GM03348 (cell line): Measurements from ENCODE around the gene GALNS.
A peak's percentile ranks its signal among the peaks of the same experiment; 100 is the strongest.

ENCODE experiments used
- DNase-seq: peaks from one replicate; pipeline ENCODE4 v3.0.0; 2012; ENCODE audit warnings: low spot score

The GALNS gene

DNA sequence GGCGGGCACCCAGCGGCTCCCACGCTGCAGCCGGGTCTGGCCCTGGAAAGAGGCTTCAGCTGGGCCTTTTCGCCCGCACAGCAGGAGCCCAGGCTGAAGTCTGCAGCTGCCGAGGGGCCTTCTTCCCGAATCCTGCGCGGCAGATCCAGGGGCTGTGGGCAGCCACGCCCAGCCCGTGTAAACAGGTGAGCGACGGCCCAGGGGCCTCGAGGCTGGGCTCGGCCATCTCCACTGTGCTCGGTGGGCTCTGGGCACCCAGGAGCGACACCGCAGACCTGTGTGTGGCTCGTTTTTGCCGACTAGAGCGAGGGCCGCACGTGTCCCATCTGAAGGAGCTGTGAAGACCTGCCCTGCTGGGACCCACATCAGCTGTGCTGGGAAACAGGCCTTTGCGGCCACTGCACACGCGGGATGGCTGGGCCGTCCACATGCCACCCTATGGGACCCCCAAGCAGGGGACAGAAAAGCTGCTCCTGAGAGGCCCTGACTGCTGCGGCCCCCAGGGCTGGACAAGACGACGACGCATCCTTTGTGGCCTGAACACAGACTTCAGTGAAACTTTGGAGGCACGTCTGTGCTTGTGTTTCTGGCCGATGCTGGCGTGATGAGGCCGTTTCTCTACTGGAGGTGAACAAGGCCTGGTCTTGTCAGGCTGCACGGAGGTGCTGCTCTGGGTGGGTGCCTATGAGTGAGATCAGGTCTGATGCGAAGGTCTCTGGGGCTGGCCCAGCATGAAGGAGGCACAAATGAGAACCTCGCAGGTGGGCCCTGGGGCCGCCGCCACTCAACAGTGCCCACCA is 39.8 kb downstream of the GALNS start:
- no peak for DNase-seq

DNA sequence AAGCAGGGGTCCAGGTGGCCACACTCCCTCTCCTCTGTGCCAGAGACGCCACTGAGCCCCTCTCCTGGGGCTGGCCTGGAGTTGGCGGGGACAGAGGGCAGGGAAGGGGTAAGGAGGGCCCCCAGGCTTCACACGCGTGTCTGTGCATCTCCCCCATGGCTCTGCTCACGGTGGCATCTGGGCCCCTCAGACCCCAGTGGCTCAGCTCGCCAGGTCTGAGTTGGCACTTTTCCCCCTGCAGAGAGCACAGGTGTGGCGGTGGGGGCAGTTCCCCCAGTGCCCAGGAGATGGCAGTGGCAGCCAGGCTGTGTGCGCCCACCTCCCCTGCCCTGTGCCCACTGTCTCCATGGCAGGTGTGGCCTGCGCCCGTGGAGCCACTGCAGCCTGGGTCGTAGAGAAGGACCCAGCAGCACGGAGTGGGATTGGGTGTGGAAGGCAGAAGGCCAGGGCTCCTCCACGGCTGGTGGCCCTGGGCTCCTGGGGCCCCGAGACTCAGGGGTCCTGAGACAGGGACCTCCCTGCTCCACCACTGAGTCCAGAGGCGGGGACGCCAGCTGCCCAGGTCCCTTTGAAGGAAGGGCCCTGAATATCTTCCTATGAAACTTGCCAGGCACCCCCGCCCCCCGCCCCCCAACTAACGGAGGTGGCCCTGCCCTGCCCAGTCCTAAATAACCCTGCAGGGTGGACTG is 40.7 kb downstream of the GALNS start:
- peak; percentile 35 for DNase-seq

DNA sequence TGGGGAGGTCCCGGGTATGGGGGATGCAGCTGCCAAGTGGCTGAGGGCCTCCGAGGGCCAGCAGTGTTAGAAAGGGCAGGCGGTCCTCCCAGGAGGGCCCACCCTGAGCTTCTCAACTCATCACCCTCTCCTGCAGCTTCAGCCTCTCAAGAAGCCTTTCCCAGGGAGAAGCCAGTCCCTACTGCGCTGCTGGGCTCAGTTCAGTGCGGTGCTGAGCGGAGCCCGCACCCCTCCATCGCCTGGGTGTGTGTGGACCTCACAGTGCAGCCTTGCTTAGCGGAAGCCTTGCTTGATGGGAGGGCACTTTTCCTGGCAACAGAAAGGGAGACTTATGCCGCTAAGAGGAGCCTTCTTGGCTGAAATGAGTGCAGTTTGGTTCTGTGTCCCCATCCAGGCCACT is 41.5 kb downstream of the GALNS start:
- DNase-seq, result no peak

DNA sequence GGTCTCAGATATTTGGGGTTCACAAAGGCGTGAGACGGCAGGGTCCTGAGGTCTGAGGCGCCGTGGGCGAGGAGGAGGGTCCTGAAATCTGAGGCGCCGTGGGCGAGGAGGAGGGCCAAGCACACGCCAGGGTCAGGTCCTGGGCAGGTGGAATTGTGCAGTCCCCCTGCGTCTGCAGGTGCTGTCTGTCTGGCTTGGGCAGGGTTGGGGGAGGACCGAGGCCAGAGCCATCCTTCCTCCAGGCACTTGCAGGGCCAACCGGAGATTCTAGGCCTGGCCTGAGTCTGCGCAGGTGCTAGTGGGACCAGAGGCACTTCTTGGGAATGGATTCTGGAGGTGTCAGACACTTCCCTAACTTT is 42.6 kb downstream of the GALNS start:
- no peak for DNase-seq

DNA sequence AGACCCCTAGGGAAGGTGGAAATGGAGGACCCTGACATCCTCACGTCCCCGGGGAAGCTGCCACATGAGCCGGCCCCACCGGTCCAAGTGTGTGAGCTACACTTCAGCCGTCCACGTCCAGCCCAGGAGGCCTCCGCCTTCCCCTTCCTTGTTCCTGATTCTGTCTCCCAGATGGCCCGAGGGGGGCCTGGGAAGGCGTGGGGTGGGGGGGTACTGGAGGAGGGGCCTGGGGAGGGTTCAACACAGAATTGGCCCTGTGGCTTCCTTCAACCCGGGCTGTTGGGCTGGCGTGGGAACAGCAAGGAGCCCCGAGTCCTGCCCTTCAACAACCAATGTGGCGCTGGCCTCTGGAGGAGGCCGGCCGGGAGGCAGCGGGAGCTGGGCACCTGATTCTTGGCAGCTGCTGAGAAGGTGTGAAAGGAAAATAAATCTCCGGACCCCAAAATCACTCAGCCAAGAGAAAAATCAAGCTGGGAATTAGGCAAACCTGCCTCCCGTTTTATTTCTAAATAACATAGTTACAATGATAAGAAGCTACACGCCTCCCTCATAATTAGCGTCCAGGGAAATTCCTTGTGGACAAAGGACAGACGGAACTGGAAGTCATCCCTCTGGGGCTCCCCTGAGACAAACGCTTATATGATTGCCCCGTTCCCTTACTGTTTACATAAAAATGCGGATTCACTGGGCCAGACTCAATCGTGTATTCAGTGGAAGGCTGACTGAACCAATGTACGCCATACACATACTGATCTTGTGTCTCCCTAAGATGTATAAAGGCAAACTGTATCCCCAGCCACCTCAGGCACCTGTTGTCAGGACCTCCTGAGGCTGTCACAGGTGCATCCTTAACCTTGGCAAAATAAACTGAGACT is 43.2 kb downstream of the GALNS start:
- DNase-seq, result no peak

DNA sequence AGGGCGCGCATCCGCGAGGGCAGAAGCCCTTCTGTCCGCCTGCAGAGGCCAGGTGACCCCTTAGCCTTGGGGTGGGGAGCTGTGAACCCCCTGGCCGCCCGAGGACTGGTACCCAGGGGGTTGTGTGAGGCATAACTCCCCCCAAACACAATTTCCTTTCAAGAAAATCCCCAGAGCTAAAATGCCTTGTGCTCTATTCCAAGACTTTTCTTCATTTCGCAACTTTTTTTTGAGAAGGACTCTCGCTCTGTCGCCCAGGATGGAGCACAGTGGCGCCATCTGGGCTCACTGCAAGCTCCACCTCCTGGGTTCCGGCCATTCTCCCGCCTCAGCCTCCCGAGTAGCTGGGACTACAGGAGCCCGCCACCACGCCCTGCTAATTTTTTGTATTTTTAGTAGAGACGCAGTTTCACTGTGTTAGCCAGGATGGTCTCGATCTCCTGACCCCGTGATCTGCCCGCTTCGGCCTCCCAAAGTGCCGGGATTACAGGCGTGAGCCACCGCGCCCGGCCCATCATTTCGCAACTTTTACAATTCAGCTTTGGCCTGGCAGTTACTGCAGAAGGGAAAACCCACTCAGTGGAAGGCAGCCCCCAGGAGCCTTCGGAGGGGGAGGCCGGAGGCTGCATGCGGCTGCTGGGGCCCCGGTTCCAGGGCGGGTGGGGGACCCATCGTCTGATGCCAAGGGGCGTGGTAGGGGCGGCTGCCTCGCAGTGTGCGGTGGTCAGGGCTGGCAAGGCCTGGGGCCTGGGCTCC is 44.1 kb downstream of the GALNS start:
- no peak for DNase-seq

DNA sequence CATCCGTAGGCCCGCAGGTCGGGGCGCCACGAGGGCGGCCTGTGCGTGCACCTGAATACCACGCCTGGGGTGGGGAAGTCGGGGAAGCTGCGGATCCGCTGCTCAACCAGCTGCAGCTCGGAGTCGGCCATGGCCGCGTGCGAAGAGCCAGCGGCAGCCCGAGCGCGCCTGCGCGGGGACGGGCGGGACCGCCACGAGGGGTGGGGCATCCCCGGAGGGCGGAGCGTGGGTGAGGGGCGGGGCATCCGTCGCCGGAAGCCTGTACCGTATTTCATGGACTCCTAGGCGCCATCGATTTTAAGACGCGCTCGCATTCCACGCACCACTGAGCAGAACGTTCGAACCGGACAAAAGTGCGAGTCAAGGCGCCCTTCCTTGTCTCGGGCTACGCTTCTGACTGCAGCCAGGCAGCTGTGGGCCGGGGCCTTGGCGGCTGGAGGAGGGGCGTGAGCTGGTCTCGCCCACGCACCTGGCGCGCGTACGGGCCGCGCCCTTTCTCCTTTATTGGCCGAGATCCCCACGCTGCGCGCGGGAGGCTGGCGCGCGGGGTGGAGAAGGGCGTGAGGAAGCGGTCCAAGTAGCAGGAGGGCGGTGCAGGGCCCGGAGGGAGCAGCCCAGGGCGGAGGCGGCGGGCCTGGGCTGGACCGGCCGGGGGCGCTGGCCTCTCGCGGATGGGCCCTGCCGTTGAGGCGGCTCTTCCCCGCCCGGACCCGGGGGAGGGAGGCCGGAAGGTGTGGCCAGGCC is 44.8 kb downstream of the GALNS start, which contains the start of gene APRT:
TSS of gene APRT (minus strand) at position 160 of the 744 bp plus-strand sequence. CDS start at position 131, 29 bp downstream.
- peak; percentile 100 for DNase-seq

DNA sequence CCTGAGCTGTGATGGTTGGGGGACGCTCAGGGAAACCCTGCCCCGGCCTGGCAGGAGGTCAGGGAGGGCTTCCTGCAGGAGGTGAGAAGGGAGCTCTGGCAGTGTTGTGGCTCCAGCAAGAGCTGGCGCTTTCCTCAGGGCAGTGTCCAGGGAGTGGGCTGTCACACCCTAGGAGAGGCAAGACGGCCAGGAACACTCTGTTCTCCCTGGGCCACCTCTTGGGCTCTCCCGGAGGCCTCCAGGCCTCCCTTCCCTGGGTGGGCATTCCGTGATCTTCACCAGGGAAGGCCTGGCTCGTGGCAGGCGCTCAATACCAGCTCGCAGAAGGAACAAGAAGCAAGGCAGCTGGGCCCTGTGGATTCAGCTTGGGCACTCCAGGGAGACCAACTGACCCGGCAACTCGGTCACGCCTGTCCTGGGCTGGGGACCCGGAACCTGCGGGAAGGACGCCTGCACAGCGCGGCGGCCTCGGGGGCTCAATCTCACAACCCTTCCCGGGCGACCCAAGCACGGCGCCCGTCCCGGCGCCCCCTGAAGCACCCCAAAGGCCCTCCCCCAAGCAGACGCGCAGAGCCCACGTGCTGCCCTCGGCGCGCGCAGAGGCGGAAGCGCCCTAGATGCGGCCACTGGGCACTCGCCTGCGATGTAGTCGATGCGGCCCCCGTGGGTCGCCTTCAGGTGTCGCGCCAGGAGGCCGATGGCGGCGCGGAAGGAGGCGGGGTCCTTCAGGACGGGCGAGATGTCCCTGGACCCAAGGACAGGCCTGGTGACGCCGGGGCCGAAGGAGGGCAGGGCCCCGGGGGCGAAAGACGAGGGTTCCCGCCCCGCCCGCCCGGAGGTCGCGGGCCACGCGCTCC is 45.6 kb downstream of the GALNS start:
- peak; percentile 89 for DNase-seq

DNA sequence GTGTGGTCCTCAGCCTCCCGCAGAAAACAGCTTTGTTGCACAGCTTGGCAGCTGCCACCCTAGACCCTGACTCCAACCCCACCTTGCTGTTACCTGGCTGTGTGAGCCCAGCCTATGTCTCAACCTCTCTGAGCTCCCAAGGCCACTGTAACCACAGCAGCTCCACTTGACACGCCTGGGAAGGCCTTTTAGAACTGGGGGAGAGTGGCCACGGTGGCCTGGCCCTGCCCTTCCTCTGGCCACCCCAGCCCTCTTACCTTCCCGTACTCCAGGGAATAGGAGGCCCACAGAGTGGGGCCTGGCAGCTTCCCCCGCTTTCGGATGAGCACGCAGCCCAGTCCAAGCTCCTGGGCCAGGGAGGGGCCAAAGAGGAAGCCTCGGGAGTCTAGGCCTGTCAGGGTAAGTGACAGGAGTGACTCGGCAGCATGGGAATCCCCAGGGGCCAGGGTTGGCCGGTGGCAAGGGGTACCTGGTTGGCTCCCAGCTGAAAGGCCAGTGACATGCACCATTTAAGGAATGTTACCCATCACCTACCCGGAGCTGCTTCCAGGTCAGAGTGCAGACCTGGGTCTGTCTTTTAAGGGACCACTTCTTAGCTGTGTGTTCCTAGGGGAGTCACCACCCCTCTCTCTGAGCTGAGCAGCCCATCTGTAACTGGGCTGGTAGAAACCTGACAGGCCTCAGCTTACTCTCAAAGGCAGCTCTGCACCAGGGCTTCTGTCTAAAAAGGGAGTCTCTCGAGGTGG is 46.4 kb downstream of the GALNS start:
- DNase-seq, result no peak

DNA sequence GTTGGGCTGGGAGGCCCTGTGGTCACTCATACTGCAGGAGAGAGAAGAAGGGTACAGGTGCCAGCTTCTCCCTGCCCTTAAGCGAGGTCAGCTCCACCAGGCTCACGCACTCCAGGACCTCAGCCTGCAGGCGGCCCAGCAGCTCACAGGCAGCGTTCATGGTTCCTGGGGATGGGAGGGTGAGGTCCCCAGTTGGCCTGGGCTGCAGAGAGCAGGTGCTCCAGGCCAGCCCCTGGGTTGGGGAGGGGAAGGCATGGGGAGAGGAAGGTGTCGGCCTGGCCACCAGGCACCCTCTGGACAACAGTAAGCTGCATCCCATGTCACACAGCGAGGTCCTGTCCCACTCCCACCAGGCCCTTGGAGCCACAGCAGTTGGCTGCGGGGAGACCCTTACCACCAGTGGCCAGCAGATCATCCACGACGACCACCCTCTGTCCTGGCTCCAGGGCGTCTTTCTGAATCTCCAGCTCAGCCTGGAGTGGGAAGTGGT is 47.0 kb downstream of the GALNS start:
- no peak for DNase-seq

DNA sequence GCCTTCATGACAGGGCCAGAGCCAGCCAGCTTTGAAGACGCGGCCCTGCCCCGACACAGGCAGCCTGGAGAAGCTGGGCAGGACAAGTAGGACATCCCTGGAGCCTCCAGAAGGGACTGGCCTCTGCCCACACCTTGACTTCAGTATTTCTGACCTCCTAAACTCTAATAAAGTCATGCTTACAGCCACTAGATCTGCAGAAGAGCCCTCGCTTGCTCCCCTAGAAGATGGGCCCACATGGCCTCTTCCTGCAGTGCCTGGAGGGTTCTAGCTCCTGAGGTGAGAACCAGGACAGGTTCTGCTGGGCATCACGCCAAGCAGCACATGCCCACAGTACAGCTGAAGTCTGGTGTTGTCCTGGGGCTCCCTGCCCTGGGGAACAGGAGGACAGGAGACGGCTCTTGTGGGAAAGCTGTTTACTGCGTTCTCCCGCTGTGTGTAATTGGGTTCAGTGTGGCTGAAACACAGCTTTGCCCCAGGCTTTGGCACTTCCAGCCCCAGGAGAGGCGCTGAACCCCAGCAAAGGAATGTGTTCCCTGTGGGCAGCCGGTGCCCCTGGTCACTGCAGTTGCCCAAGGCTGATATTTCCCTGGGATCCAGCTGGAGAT is 47.6 kb downstream of the GALNS start:
- no peak for DNase-seq

DNA sequence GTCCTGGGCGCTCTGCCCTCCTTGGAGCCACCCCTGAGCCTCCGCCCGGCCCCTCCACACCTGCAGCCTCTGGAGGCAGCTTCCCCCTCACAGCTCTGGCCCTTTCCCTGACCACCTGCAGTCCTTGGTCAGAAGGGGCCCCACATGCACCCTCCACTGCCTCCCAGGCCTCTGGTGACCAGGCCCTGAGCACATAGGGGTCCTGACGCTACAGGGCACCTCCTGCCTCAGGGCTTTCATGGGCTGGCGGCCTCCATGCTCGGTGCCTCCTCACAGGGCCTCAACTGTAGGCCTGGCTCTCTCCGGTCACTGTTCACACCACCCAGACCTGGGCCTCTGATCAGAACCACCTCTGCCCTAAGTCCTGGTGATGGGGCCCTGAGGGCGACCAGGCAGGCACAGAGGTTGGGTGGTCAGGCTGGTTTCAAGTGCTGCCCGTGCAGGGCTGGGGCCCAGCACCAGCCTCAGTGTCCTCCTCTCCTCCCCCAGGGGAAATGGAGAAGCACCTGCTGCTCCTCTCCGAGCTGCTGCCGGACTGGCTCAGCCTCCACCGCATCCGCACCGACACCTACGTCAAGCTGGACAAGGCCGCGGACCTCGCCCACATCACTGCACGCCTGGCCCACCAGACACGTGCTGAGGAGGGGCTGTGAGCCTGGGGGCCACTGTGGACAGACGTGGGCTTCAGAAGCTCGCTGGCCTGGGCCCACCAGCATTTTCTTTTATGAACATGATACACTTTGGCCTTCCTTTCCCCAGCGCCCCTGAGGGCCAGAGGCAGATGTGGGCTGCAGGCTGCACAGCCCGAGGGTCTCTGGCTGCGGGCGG is 48.9 kb downstream of the GALNS start:
- no peak for DNase-seq

DNA sequence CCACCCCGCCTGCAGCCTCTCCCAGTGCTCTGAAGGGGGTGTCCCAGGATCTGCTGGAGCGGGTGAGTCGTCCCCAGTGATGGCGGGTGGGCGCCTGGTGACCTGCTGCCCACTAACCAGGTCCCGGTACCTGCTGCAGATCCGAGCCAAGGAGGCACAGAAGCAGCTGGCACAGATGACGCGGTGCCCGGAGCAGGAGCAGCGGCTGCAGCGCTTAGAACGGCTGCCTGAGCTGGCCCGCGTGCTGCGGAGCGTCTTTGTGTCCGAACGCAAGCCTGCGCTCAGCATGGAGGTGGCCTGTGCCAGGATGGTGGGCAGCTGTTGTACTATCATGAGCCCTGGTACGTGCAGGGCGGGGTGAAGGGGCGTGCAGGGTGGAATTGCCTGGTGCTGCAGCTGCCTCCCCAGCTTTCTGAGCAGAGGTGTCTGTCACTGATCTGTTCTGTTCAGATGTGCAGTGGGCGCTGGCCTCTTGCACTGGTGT is 49.6 kb downstream of the GALNS start:
- DNase-seq, result no peak

DNA sequence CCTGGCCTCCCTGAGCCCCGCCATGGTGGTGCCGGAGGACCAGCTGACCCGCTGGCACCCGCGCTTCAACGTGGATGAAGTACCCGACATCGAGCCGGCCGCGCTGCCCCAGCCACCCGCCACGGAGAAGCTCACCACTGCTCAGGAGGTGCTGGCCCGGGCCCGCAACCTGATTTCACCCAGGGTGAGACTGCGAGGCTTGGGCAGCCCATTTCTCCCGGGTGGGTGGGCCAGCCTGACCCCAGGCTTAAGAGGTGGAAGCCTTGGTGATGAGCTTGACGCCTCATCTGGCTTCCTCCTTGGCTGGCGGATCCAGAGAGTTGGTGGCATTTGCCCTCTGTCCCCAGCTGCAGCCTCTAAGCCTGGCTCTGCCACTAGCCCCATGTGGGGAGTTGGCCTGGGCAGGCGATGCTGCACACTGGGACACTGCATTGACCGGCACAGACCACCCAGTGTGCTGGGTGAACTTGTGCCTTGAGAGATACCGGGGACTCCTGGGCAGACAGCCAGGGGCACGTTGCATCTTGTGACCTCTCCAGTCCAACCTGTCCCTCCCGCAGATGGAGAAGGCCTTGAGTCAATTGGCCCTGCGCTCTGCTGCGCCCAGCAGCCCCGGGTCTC is 50.1 kb downstream of the GALNS start:
- DNase-seq, result no peak

DNA sequence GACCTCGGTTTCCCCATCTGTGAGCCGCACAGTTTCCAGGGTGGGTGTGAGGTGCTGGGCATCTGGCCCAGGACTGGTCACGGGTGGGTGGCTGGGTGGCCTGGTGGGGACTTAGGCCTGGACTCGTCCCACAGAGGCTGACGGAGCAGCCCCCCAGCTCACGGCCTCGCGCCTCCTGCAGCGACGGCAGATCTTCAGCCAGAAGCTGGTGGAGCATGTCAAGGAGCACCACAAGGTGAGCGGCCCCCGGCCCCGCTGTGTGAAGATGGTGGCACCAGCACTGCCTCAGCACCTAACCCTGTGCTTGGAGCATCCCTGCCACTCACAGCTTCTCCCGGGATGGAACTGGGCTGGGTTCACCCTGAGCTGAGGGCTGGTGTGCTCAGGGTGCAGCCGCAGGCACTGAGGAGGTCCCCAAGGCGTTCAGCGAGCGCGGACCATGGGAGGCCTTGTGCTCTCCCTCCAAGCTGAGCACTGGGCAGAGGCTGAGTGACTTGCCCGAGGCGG is 50.8 kb downstream of the GALNS start:
- no peak for DNase-seq

DNA sequence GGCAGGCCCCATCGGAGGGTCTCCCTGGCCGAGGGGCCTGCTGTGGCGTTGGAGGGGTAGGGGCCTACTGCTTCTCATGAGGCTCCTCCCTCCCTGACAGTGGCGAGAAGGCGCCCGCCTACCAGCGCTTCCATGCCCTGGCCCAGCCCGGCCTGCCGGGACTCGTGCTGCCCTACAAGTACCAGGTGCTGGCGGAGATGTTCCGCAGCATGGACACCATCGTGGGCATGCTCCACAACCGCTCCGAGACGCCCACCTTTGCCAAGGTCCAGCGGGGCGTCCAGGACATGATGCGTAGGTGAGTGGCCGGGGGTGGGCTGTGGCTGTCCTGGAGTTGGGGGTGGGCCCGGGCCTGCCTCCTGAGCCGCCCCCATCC is 51.4 kb downstream of the GALNS start:
- no peak for DNase-seq
